Measurements from ENCODE around the gene TYSND1. TPM values are rescaled to one million over a fixed set of nuclear protein-coding genes. Genes with fewer than 3 reads are reported as not detected.

TYSND1 gene, protein sequence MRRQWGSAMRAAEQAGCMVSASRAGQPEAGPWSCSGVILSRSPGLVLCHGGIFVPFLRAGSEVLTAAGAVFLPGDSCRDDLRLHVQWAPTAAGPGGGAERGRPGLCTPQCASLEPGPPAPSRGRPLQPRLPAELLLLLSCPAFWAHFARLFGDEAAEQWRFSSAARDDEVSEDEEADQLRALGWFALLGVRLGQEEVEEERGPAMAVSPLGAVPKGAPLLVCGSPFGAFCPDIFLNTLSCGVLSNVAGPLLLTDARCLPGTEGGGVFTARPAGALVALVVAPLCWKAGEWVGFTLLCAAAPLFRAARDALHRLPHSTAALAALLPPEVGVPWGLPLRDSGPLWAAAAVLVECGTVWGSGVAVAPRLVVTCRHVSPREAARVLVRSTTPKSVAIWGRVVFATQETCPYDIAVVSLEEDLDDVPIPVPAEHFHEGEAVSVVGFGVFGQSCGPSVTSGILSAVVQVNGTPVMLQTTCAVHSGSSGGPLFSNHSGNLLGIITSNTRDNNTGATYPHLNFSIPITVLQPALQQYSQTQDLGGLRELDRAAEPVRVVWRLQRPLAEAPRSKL
- total RNA-seq (2022) = 29.4 and 29.8 TPM in 2 replicates
- percentile 84 among the genes with signal in this experiment for Bru-seq, nascent RNA
- percentile 84 among the genes with signal in this experiment for BruChase-seq, experiment 1, labeled RNA remaining after a 2-hour chase
- BruChase-seq, experiment 2, labeled RNA remaining after a 6-hour chase = percentile 85 among the genes with signal in this experiment
- long read RNA-seq, transcript TYSND1-204 (3 exons, 3,341 nt) = minor isoform, 6 of 137 reads
- long read RNA-seq, transcript TYSND1-202 (2 exons, 3,397 nt) = minor isoform, 9 of 137 reads
- long read RNA-seq, transcript TYSND1-201 (4 exons, 3,644 nt) = major isoform, 93 of 137 reads
- long read RNA-seq, partial matches to known transcripts = 3 of 137 reads
- long read RNA-seq, other reads (novel, unspliced or antisense) = 26 of 137 reads

DNA sequence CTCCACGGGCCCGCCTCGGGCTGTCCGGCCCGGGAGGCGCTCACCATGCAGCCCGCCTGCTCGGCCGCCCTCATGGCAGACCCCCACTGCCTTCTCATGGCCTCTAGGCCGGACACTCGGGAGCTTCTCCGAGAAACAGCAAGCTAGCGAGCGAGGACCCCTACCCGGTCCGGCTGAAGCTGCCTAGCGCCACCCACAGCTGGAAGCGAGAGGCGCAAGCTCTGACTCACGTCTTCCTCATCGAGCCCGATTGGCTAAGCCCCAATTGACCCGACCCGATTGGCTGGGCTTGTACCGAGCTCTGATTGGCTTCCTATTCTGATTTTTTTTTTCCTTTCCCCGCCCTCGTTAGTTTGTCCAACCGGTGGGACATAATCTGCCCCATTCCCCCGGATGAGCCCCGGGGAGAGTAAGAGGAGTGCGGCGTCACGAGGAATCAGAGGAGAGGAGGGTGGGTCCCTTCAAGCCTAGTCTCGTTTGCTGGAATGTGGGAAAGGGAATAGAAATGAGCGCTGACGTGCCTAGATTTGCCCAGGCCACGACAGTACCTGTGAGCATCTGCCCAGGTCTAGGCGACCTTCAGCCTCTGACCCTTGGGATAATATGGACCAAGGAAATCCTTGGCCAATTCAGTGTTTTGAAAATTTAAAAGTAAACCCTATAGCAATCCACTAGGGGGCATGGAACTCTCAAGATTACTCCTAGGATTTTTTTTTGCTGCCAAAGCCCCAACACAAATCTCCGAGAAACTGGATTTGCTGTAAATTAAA lies at the start of gene TYSND1:
Gene TYSND1 (minus strand): TSS at position 212 of the 770 bp plus-strand sequence. CDS start 114 bp downstream, at position 98.
- H3K4me3 ChIP-seq (ENCODE audit: low read depth, low read length) = peak within 1 kb of the TSS; percentile 74
- no peaks in the 10 kb centered on the region for H3K27me3 ChIP-seq (replicated peaks; ENCODE audit: control insufficient read depth, insufficient read depth, low read length)
- H3K36me3 ChIP-seq (ENCODE audit: control insufficient read depth, insufficient read depth, low read length) = peaks cover 6% of the 10 kb centered on the region
- intact Hi-C loops (cut with micrococcal nuclease; ENCODE audit: unreplicated experiment) = loop anchor here (1.0 to 2.0 kb wide), 9 partner anchors 14 to 236 kb away; partner anchors contain the start of genes AIFM2, LRRC20 and SAR1A
- TF ChIP-seq, protein P1, sequence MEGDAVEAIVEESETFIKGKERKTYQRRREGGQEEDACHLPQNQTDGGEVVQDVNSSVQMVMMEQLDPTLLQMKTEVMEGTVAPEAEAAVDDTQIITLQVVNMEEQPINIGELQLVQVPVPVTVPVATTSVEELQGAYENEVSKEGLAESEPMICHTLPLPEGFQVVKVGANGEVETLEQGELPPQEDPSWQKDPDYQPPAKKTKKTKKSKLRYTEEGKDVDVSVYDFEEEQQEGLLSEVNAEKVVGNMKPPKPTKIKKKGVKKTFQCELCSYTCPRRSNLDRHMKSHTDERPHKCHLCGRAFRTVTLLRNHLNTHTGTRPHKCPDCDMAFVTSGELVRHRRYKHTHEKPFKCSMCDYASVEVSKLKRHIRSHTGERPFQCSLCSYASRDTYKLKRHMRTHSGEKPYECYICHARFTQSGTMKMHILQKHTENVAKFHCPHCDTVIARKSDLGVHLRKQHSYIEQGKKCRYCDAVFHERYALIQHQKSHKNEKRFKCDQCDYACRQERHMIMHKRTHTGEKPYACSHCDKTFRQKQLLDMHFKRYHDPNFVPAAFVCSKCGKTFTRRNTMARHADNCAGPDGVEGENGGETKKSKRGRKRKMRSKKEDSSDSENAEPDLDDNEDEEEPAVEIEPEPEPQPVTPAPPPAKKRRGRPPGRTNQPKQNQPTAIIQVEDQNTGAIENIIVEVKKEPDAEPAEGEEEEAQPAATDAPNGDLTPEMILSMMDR (IDR thresholded peaks at IDR 0.05; ENCODE audit: insufficient read depth in 1 of 2, low read depth in 1 of 2, low read length in 1 of 2, severe bottlenecking in 1 of 2, unreplicated experiment in 1 of 2) = peak; percentile 67 to 98
- Mint-ChIP-seq H3K36me3 (ENCODE audit: insufficient read depth, unreplicated experiment) (peaks cover 51% of the 10 kb centered on the region), H3K27ac (ENCODE audit: unreplicated experiment) (peak within 1 kb of the TSS; percentile 68), H3K27me3 (ENCODE audit: insufficient read depth, unreplicated experiment) (no peaks in the 10 kb centered on the region), H3K4me1 (ENCODE audit: low read depth, unreplicated experiment) (peaks cover 8% of the 10 kb centered on the region), H3K9me3 (ENCODE audit: unreplicated experiment) (no peaks in the 10 kb centered on the region), H3K4me3 (ENCODE audit: unreplicated experiment) (peak within 1 kb of the TSS; percentile 98)
- BruUV-seq (replicated peaks) = TSS peak; percentile 98
- peaks cover 15% of the 10 kb centered on the region; the same call in 1 of the 2 replicates for H3K4me1 ChIP-seq
- peak; percentile 100 for DNase-seq
- ChIA-PET POLR2A (interaction anchor here (0.5 to 2.4 kb wide), 50 partner anchors 8 to 1693 kb away, joined by 3 to 128 read pairs (median 5); partner anchors contain the start of genes AIFM2, EIF4EBP2, PPA1 and SAR1A), CTCF (interaction anchor here (0.6 to 3.6 kb wide), 65 partner anchors 10 to 1492 kb away, joined by 3 to 124 read pairs (median 6); partner anchors contain the start of genes AIFM2, EIF4EBP2, MACROH2A2 and PPA1)
- no peaks in the 10 kb centered on the region for H3K9me3 ChIP-seq

DNA sequence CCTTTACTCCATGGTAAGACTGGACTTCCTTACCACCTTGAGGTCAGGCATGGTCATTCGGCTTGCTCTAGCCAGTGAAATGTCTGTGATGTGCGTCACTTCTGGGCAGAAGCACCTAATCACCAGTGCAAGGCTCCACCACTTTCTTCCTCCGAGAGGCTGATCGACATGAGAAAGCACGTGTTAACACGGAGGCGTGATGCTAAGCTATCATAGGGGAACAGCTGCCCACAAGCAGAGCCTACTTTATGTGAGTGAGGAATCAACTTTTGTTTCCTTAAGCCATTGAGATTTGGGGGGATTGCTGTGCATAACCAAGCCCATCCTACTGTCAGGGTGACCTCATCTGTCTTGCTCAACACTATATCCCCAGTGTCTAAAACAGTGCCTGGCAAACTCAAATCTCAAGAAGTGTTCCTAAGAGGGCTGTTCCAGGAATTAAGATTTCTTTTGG lies 46.9 kb upstream of the TYSND1 start:
- Mint-ChIP-seq H3K36me3 (ENCODE audit: insufficient read depth, unreplicated experiment) (peaks cover 23% of the 10 kb centered on the region), H3K27me3 (ENCODE audit: insufficient read depth, unreplicated experiment) (no peaks in the 10 kb centered on the region), H3K27ac (ENCODE audit: unreplicated experiment) (no peak overlapping the region), H3K9me3 (ENCODE audit: unreplicated experiment) (no peaks in the 10 kb centered on the region), H3K4me1 (ENCODE audit: low read depth, unreplicated experiment) (peaks cover 4% of the 10 kb centered on the region), H3K4me3 (ENCODE audit: unreplicated experiment) (no peak overlapping the region)
- Histone ChIP-seq H3K4me1 (peaks cover 6% of the 10 kb centered on the region; the same call in 1 of the 2 replicates), H3K27me3 (replicated peaks; ENCODE audit: control insufficient read depth, insufficient read depth, low read length) (no peaks in the 10 kb centered on the region), H3K36me3 (ENCODE audit: control insufficient read depth, insufficient read depth, low read length) (no peaks in the 10 kb centered on the region), H3K9me3 (no peaks in the 10 kb centered on the region), H3K4me3 (ENCODE audit: low read depth, low read length) (no peak overlapping the region)
- DNase-seq = no peak
- CTCF ChIA-PET = interaction anchor here (1.1 to 1.8 kb wide), 3 partner anchors 28 to 72 kb away, joined by 3 to 8 read pairs (median 4); partner anchors contain the start of gene TYSND1
- TF ChIP-seq, protein P1 (IDR thresholded peaks at IDR 0.05; ENCODE audit: insufficient read depth in 1 of 2, low read depth in 1 of 2, low read length in 1 of 2, severe bottlenecking in 1 of 2, unreplicated experiment in 1 of 2) = no peak
- POLR2A ChIA-PET = interaction anchor here (0.5 to 1.8 kb wide), 2 partner anchors 47 to 195 kb away, joined by 3 to 7 read pairs; partner anchors contain the start of gene TYSND1
- intact Hi-C loops (cut with micrococcal nuclease; ENCODE audit: unreplicated experiment) = no loop called here
- BruUV-seq (replicated peaks) = no TSS peak

Measured in Caco-2 (cell line).